Stimulated activated CD4-positive, alpha-beta T cell treated with anti-CD3 and anti-CD28 coated beads, Interleukin-4, amount 100 ng/mL, for 24 hours (primary cell): ENCODE data around the gene UMODL1.
A peak's percentile ranks its signal among the peaks of the same experiment; 100 is the strongest.

Experiments
- DNase-seq: peaks from one replicate; pipeline ENCODE4 v3.0.0-alpha.2; 2020

The UMODL1 gene

DNA sequence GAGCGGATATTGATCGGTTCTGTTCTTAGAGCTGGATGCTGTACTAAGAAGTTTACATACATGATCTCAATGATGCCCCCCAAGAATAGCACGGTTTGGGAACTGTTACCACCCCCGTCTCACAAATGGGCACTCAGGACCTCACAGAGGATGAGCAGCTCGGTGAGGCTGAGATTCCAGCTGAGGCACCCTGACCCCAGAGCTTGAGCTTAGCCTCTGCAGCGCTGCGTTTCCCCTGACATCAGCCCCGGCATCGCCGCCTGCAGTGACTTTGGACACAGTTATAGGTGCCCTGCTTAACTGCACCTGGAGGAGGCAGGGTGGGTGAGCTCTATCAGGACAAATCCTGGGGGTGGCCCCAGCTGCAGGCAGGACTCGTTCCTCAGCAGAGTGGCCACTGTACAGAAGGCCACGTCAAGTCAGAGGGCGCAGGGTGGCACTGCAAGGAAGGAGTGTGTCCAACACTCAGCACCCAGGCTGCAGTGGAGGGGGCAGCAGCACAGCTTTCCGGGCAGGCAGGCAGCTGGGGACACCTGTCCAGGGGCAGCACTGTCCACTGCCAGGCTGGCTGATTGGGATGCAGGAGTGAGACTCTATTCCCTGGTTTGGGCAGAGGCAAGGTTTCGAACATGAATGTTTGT lies 82.0 kb downstream of the UMODL1 start:
- no peak for DNase-seq

DNA sequence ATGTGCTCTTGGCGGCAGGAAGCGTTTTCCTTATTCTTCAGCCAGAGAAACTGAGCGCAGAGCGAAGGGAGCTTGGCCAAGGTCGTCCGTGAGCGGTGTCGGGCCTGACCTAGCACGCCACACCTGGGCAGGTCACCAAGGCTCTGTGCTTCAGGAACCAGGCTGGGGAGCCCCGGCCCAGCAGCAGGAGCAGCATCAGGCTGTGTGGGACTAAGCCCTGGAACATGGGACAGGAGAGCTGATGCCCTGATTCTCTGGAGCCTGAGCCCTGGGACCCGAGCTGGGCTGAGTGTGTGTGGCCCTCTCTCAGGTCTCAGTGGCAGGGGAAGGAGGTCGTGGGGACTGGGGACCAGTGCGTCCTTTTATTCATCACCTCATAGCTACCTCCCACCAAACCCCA lies 82.6 kb downstream of the UMODL1 start:
- no peak for DNase-seq

- DNase-seq, result no peak
Observed at GRCh38 chr21:42154237-42155044, 83.3 kb downstream of the UMODL1 start.

- DNase-seq, result no peak
Observed at GRCh38 chr21:42155045-42155855, 84.1 kb downstream of the UMODL1 start.

- DNase-seq, result no peak
Observed at GRCh38 chr21:42156690-42157605, 85.8 kb downstream of the UMODL1 start.

GRCh38 chr21:42157606-42158310 lies 86.6 kb downstream of the UMODL1 start:
- DNase-seq, result no peak

GRCh38 chr21:42158846-42159245 lies 87.7 kb downstream of the UMODL1 start:
- DNase-seq, result no peak

DNA sequence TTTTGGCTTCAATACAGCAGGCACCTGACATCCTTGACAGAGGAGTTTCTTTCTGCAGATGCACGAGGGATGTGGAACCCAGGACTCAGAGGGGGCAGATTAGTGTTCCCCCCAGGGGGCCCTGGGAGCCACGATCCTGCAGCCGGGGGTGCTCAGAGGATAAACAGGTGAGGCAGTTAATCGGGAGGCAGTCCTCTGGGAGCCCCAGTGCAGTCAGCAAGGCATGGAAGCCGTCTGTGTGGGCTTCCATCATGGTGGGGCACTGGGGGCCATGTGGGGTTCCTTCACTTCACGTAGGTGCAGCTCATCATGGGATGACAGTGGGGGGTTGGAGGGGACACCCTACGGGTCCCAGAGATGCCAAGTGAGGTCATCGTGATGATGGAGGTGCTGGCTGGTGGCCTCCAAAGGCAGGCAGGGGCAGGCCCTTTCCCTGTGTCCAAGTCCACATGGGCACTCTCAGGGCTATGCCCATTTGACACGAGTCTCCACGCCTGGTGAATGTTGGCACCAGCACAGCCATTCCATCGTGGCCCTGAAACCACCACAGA lies 88.5 kb downstream of the UMODL1 start:
- no peak for DNase-seq

DNA sequence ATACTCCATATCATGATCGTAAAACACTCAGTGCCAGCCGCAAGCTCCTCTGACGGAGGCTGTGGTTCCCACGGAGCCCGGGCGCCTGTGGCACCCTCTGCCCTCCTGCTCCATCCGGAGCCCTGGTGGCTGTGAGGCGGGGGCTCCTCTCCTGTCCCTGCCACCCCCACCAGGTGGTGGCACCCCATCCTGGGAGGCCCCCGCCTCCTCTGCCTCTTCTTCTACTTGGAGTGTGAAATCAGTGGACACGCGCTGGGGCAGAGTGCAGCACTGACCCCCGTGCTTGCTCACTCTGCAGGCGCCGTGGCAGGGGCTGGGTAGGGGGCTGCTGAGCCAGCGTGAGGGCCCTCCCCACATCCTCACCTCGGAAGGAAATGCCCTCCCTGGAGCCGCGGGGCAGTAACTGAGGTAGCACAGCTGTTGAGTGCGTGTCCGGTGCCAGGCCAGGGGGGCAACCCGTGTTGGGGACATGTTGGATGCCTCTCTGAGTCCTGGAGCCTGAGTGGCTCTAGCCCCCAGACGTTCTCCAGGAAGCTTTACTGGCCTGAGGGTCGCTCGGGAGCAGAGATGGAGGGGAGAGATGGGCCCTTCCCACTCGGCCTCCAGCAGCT lies 89.1 kb downstream of the UMODL1 start:
- DNase-seq, result no peak

DNA sequence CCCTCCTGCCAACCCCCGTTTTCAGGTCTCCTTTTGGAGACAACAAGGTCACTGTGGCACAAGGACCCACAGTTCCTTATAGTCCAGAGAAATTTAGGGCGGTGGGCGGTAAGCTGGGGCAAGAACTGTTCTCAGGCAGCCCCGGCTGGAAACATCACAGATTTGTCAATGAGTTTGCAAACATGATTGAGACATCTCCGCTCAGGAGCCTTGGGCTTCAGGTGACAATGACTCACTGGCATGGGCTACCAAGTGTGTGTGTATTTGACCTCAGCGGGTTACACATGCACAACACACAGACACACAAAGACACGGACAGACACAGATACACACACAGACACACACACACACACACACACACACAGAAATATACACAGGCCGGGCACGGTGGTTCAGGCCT lies 89.6 kb downstream of the UMODL1 start:
- DNase-seq, result no peak

GRCh38 chr21:42161401-42161955 lies 90.4 kb downstream of the UMODL1 start:
- DNase-seq, result no peak

DNA sequence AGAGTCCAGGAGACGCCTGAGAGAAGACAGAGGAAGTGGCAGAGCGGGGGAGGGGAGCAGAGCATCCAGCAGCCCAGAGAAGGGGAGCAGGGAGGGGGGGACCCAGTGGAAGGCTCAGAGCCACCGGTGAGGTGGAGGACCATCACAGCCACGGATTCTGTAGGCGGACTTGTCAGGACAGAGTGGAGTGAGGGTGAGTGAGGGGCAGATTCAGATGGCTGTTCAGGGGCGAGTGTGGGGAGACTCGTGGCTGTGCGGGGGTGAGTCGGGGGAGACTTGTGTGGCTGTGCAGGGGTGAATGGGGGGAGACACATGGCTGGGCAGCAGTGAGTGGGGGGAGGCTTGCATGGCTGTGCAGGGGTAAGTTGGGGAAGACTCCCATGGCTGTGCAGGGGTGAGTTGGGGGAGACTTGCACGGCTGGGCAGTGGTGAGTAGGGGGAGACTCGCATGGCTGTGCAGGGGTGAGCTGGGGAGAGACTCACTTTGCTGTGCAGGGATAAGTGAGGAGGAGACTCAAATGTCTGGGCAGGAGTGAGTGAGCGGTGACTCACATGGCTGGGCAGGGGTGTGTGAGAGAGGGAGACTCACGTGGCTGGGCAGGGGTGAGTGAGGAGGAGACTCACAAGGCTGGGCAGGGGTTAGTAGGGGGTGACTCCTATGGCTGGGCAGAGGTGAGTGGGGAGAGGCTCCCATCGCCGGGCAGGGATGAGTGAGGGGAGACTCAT lies 91.0 kb downstream of the UMODL1 start:
- peak; percentile 22 for DNase-seq

GRCh38 chr21:42162831-42163510 lies 91.9 kb downstream of the UMODL1 start:
- no peak for DNase-seq

DNA sequence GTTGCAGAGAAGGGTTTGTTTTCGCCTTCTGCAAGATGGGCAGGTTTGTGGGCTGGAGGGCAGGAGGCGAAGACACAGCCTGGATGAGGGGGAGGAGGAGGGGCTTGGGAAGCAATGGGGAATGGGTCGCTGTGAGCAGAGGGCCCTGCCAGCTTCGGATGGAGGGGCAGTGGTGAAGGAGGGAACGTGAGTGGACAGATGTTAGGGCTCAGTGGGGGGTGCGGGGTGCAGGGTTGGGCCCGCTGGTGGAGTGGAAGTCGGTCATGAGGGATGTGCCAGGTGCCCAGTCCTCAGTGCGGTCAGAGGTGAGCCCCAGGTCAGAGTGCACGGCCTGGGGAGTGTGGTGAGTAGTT lies 92.4 kb downstream of the UMODL1 start:
- DNase-seq, result no peak

DNA sequence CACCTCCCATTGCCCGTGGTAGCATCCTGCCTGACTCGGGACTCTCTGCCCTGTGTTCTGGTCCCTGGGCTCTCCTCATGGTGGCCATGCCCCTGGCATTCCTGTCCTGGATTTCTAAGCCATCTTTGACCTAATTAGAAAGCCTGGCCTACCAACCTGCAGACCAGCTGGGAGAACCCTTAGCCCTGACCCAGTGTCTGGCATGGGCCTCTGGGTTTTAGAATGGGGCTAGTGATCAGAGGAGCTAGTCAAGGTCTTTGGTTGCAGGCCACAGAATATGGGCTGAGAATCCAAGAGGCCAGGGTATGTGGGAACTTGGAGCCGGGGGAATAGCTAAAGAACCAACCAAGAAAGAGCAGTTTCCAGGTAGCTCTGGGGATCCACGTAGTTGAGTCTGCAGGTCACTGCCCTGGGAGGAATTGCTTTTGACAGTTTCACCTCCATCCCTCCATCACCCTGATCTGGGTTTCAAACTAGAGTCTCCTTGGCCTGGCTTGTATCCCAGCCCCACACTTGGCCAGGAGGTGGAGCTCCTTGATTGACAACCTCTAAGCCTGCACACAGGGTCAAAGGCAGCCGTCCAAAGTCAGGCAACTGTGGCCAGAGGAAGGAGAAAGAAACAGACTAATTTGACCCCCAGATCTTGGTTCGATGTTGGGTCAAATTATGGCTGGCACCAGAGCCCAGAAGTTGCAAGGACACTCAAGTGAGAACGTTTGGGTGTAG lies 93.1 kb downstream of the UMODL1 start:
- peak; percentile 61 for DNase-seq

DNA sequence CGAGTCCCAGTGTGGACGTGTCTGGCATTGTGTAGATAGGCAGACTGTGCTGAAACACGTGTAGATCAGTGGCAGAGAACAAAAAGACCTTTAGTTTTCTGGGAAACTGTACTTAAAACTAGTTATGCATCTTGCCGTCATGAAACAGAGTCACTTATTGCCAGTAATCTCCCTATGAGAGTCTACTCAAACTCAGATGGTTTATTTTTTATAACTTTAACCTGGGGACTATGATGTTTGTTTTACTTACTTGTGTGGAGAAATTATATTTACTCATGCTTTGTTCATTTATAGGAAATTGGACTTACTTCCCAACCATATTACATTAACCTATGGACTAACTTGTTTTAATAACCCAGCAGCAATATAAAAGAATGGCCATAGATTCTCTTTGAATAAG lies 93.7 kb downstream of the UMODL1 start:
- no peak for DNase-seq

DNA sequence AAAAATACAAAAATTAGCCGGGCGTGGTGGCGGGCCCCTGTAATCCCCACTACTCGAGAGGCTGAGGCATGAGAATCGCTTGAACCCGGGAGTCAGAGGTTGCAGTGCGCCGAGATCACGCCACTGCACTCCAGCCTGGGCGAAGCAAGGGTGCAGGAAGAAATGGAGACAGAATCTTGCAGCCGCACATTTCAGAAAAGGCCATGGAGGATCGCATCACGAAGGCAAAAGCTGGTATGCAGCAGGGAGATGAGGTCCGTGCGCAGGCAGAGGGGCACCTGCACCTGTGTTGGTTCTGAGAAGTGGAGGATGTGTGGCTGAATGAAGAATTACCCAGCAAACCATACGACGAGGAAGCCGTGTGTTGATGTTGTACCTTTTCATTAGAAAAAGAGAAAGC lies 94.8 kb downstream of the UMODL1 start:
- DNase-seq, result no peak

DNA sequence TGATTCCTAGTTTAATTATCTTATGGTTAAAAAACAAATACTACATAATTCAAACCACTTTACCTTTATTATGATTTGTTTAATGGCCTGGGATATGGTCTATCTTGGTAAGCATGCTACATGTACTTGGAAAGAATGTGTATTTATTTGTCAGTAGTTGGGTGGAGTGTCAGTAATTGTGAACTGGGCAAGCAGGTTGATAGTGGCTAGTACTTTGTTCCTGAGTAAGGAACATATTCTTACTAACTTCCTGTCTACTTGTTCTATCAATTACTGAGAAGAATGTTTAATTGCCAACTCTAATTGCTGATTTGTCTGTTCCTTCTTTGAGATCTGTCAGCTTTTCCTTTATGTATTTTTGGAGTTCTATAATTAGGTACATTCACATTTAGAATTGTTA lies 98.6 kb downstream of the UMODL1 start:
- no peak for DNase-seq
